Uterus (tissue), 4 donors: ENCODE measurements around the gene TTLL3. TPM values are rescaled to one million over a fixed set of nuclear protein-coding genes. Genes with fewer than 3 reads are reported as not detected.

ENCODE experiments used
- DNase-seq, 2 donors: peaks; one replicate each; pipeline ENCODE4 v3.0.0-alpha.2; 2019 to 2020
- H3K27ac ChIP-seq, 2 donors: fragments of 200-600 bp; sonication (generic); 1 replicate in 1 of 2; 2 replicates in 1 of 2; pipeline ENCODE4 v1.5.1; 2016 to 2018
- H3K27me3 ChIP-seq, 2 donors: fragments of 200-600 bp; sonication (generic); one replicate each; pipeline ENCODE4 v1.5.1; 2018 to 2019; ENCODE audit warnings: control low read depth in 1 of 2
- H3K36me3 ChIP-seq, 2 donors: fragments of 200-600 bp; sonication (generic); one replicate each; pipeline ENCODE4 v1.5.1; 2019; ENCODE audit warnings: control low read depth in 1 of 2
- H3K4me1 ChIP-seq, 2 donors: fragments of 200-600 bp; sonication (generic); one replicate each; pipeline ENCODE4 v1.5.1; 2018 to 2019; ENCODE audit warnings: control low read depth in 1 of 2
- H3K4me3 ChIP-seq, 2 donors: fragments of 200-600 bp; sonication (generic); 1 replicate in 1 of 2; 2 replicates in 1 of 2; pipeline ENCODE4 v1.5.1; 2018 to 2019; ENCODE audit warnings: mild to moderate bottlenecking in 1 of 2
- H3K9me3 ChIP-seq, 2 donors: fragments of 200-600 bp; sonication (generic); one replicate each; pipeline ENCODE4 v1.5.1; 2019; ENCODE audit warnings: control low read depth in 1 of 2
- POLR2A ChIP-seq, 2 donors: fragments of 450-650 bp; IDR thresholded peaks; one replicate each; pipeline ENCODE4 v1.6.1; 2016; ENCODE audit warnings: antibody characterized with exemption in 2 of 2, mild to moderate bottlenecking in 1 of 2, moderate library complexity in 1 of 2
- intact Hi-C: fragments of 100-400 bp; cut with DNase I; formaldehyde crosslinking; loops from one replicate; pipeline ENCODE4 v1.15.1; 2023; ENCODE audit warnings: low total_unique reads
- total RNA-seq, 4 donors: library from RNA; depleted of rRNA in 3 of 4; stranded (reverse); fragments of >200 nt in 3 of 4; gene quantifications; one replicate each; pipeline versions ENCODE4 v1.1.0 to v1.2.4, GENCODE V29; 2014 to 2023
- TF ChIP-seq, protein P1 (sequence below), 4 experiments: fragments of 200-600 bp in 2 of 4; fragments of 450-650 bp in 2 of 4; sonication (generic) in 2 of 4; IDR thresholded peaks; one replicate each; pipeline ENCODE4 v1.5.1; 2016 to 2019; ENCODE audit warnings: antibody characterized with exemption in 4 of 4, mild to moderate bottlenecking in 2 of 4, moderate library complexity in 1 of 4
- donor health status: DM: yes; HTN: yes; CAD: no.

The TTLL3 gene
- total RNA-seq, 4 donors from 2014 or later, result 67.1 to 349 (median 83.7) TPM

DNA sequence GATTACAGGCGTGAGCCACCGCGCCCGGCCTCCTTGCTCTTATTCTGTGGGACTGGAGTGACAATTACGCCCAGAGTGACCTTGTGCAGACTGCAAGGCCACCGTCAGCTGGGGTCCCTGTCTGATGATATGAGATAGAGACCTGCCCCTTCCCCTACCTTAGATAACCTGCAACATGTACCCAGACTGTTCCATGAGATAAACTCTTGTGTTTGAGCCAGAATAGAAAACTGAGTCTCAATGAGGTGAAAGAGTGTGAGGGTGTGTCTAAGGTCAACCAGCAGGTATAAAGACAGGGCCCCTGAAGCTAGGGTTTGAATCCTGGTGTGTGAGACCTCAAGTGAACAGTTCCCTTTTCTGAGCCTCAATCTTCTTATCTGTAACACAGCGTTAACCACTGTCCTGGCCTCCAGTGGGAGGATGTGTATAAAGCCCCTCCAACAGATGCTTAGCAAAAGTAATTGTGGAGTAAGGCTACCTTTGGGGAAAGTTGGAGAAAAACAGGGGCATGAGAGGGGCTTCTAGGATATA, 23.8 kb upstream of the TTLL3 start:
- Histone ChIP-seq H3K27me3 (no peaks in the 10 kb centered on the region), H3K4me1 (no peaks in the 10 kb centered on the region), H3K36me3 (no peaks in the 10 kb centered on the region), H3K4me3 (no peak overlapping the region), H3K27ac (no peak overlapping the region), H3K9me3 (no peaks in the 10 kb centered on the region)
- DNase-seq, result no peak
- intact Hi-C loops, result no loop called here
- TF ChIP-seq, protein P1, sequence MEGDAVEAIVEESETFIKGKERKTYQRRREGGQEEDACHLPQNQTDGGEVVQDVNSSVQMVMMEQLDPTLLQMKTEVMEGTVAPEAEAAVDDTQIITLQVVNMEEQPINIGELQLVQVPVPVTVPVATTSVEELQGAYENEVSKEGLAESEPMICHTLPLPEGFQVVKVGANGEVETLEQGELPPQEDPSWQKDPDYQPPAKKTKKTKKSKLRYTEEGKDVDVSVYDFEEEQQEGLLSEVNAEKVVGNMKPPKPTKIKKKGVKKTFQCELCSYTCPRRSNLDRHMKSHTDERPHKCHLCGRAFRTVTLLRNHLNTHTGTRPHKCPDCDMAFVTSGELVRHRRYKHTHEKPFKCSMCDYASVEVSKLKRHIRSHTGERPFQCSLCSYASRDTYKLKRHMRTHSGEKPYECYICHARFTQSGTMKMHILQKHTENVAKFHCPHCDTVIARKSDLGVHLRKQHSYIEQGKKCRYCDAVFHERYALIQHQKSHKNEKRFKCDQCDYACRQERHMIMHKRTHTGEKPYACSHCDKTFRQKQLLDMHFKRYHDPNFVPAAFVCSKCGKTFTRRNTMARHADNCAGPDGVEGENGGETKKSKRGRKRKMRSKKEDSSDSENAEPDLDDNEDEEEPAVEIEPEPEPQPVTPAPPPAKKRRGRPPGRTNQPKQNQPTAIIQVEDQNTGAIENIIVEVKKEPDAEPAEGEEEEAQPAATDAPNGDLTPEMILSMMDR (IDR thresholded peaks at IDR 0.05), result no peak
- TF ChIP-seq POLR2A (IDR thresholded peaks at IDR 0.05), result no peak

DNA sequence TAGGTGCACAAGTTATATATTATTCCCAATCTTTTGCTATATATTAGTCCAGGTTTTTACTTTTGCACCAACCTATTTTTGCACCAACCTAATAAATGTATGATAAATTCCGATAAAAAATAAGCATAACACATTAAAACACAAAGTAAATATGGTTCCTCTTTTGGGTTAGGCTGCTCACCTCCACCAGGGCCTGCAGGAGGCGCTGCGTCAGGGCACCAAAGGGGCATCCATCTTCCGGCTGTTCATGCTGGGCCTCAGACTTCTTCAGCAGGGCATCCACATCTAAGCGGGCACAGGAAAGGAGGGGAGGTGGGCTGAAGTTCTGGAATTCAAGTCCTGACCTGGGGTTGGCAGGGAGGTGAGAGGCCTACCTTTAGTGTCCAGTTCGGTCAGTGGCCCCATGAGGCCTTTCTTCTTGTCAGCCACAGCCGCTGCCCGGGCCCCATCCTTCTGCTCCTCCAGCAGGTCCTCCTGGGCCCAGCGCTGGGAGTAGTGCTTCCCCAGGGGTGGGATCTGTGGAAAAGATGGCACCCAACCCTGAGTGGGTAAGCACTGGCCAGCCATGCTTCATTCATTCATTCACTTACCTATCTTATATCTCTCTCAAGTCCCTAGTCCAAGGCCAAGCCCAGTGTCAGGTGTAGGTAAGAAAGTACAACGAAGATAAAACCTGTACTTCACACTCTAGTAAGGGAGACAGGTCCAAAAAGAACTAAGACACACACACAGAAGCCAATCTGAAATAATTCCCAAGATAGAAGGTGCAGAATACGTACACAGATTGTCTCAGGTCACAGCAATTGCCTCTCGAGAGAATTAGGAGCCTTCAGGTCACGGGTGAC, 23.0 kb upstream of the TTLL3 start:
- intact Hi-C loops, result no loop called here

DNA sequence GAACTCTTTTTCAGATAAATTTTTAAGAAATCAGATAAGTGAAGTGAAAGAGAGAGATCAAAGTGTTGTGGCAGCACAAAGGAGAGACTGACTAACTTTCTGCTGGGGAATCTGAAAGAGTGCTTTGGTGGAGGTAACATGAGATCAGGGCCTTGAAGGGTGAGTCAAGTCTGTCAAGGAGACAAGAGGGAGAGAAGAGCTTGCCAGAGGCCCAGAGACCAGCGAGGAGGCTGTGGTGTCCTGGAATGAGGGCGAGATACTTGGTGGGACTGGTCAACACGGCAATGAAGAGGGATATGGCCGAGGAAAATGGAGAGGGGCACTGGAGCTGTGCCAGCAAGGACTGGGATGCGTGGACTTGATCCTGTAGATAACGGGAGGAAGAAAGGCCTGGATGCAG, 22.3 kb upstream of the TTLL3 start:
- H3K36me3 ChIP-seq, result no peaks in the 10 kb centered on the region

More for the DNA sequence above, 23.0 kb upstream of the TTLL3 start:
- Histone ChIP-seq H3K4me1 (no peaks in the 10 kb centered on the region), H3K4me3 (no peak overlapping the region), H3K9me3 (no peaks in the 10 kb centered on the region), H3K27me3 (no peaks in the 10 kb centered on the region), H3K36me3 (no peaks in the 10 kb centered on the region), H3K27ac (no peak overlapping the region)
- DNase-seq, result no peak
- no peak for TF ChIP-seq POLR2A (IDR thresholded peaks at IDR 0.05)
- TF ChIP-seq, protein P1 (IDR thresholded peaks at IDR 0.05), result no peak

DNA sequence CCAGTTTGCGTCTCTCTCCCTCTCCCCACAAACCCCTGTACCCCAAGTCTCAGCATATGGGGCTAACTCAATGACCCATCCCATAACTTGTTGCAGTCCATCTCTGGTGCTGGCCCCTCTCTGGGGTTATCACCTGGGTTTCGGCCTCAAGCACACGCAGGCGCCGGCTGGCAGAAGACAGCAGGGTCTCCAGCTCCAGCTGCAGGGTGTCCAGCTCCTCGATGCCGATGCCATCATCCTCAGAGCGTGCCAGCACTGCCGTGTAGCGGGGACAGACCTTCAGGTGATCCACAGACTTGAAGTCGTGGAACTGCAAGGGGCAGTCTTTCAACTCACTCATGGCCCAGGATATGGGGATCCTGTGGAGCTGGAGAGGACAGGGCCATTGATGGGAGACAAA, 18.9 kb upstream of the TTLL3 start:
- Histone ChIP-seq H3K9me3 (no peaks in the 10 kb centered on the region), H3K4me3 (no peak overlapping the region), H3K27ac (peak overlapping the region in 1 of 2 donors; percentile 98), H3K4me1 (no peaks in the 10 kb centered on the region), H3K36me3 (no peaks in the 10 kb centered on the region), H3K27me3 (no peaks in the 10 kb centered on the region)
- no peak for DNase-seq
- intact Hi-C loops, result no loop called here
- no peak for TF ChIP-seq POLR2A (IDR thresholded peaks at IDR 0.05)
- TF ChIP-seq, protein P1 (IDR thresholded peaks at IDR 0.05), result no peak

More for the DNA sequence above, 22.3 kb upstream of the TTLL3 start:
- TF ChIP-seq, protein P1 (IDR thresholded peaks at IDR 0.05), result no peak
- no peak for TF ChIP-seq POLR2A (IDR thresholded peaks at IDR 0.05)
- no peak for DNase-seq
- H3K27me3 ChIP-seq, result no peaks in the 10 kb centered on the region
- intact Hi-C loops, result no loop called here
- no peaks in the 10 kb centered on the region for H3K4me1 ChIP-seq
- no peaks in the 10 kb centered on the region for H3K9me3 ChIP-seq
- H3K27ac ChIP-seq, result no peak overlapping the region
- no peak overlapping the region for H3K4me3 ChIP-seq

DNA sequence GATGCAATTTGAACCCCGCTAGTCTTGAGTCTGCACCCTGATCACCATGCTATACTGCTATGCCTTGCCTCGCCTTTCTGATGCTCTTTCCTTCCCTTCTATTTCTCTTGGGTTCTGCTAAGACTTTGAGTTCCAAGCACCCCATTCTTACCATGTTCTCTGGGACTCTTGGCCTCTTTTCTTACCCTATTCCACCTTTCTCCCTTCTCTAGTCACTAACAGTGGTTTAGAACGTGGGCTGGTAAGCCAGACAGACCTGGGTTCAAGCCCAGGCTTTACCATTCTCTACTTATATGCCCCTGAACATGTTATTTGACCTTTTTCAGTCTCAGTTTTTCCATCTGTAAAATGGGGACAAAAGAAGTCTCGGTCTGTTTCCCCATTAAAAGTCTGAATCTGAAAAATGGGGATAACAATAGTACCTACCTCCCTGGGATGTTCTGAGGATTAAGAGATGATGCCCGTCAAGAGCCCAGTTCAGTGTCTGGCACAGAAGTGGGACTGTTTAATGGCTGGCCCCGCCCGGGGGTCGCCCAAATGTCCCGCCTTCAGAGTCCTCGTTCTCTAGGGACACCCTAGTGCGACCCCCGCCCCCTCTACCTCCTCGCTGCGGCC, 18.2 kb upstream of the TTLL3 start:
- no peaks in the 10 kb centered on the region for H3K4me1 ChIP-seq
- intact Hi-C loops, result no loop called here
- no peaks in the 10 kb centered on the region for H3K36me3 ChIP-seq
- no peak for DNase-seq
- H3K9me3 ChIP-seq, result no peaks in the 10 kb centered on the region
- H3K4me3 ChIP-seq, result peak overlapping the region; percentile 99 to 100
- H3K27me3 ChIP-seq, result no peaks in the 10 kb centered on the region
- H3K27ac ChIP-seq, result peak overlapping the region; percentile 98
- no peak for TF ChIP-seq POLR2A (IDR thresholded peaks at IDR 0.05)
- TF ChIP-seq, protein P1 (IDR thresholded peaks at IDR 0.05), result no peak
